ACHN (cell line): ENCODE data around the gene SLC38A10.
"Not testable (repeated sequence)": the region's sequence is repeated elsewhere in the genome, so short reads cannot be mapped to it uniquely, and the experiment has no call there.

Experiments
- DNase-seq: peaks from one replicate; pipeline ENCODE4 v3.0.0-alpha.2; 2015
- in situ Hi-C: cut with HindIII; loops from 2 replicates; pipeline ENCODE4 v1.10.0; 2017; ENCODE audit warnings: low sequenced_read_pairs, low pct_ligation_motif_present, low pct_unique_long_range_greater_than_20kb

The SLC38A10 gene

GRCh38 chr17:81315129-81315884, 20.2 kb upstream of the SLC38A10 start:
- no peak for DNase-seq
- in situ Hi-C loops = no loop called here

DNA sequence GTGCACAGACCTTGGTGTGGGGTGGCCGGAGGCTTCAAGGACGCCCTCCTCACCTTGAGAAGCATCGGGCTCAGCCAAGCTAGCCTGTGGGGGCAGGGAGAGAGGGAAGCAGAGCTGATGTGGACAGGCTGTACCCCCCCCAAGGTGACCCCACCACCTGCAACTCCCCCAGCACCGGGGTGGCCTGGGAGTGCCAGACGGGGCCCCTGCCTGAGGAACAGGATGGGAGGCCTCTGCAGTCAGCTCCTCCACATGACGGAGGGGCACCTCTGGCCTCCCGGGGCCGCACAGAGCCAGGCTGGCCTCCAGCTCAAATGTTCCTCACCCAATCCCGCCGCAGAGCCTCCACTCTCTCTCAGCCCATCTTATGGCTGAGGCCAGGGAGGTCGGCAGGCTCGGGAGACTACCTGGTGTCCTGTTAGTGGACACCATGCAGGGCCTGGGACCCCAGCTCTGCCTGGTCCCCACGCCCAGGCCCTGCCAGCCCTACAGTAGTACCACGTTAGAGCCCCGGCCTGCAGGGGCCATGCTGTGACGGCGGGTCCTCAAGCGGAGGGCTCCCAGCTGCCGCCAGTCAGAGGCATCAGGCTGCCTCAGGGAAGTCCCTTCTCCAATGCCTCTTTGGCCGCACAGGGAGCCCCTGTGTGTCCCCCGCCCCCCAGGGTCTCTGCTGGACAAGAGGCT, 19.4 kb upstream of the SLC38A10 start:
- no peak for DNase-seq
- in situ Hi-C loops = no loop called here

DNA sequence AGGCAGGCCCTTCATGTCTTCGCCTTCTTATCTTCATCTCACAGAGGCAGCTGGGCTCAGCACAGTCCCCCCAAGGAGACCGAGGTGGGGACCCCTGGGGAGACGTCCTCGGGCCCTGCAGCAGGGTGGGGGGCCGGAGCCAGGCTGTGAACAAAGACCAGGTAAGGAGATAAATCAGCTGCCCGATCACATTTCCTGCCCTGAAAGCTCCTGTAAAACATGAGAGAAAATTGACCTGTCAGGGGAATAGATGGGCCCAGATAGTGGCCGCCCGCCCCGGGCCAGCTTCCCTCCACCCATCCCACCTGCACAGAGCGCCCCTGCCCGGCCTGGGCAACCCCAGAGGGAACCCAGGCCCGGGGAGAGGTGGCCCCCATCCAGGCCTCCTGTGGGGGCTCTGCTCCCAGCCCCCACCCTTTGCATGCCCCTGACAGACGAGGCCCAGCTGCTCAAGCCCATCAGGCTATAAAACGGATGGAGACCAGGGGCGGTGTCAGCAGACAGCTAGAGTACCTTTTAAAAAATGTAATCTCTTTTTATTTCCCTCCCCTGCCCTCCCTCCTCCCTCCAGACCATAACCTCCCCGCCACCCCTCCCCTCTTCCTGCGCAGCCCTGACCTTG, 18.8 kb upstream of the SLC38A10 start:
- in situ Hi-C loops = no loop called here
- no peak for DNase-seq

DNA sequence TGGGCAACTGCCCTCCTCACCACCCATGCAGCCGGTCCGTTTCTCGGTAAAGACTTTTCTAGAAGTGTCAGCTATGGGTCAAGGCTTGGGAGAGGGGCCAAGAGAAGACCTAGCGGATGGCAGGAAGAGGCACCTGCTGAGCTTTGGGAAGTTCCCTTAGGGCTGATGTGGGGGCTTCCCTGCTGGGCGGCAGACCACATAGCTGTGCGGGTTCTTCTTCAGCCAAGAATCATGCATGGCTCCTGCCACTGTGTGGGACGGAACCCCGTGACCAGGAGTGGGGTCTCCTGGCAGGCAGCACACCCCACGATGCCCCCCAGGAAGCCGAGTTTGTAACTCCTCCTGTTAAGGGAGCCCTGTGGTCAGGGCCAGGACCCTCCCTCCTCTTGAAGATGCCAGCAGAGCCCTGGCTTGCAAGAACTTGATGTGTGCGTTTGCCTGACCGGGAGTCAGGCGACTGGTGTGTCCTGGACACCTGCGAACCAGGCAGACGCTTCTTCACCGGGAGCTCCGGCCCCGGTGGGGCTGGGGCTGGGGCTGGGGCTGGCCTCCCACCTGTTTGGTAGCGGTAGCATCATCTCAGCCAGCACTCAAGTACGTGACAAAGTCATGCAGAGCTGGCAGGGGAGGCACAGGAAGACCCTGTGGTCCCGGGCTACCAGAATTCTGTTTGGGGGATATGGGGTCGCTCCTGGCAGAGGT, 17.7 kb upstream of the SLC38A10 start:
- no peak for DNase-seq
- in situ Hi-C loops = no loop called here

GRCh38 chr17:81311946-81312345, 16.8 kb upstream of the SLC38A10 start:
- in situ Hi-C loops = no loop called here
- no peak for DNase-seq

GRCh38 chr17:81310949-81311550, 15.9 kb upstream of the SLC38A10 start:
- DNase-seq = no peak
- in situ Hi-C loops = no loop called here

DNA sequence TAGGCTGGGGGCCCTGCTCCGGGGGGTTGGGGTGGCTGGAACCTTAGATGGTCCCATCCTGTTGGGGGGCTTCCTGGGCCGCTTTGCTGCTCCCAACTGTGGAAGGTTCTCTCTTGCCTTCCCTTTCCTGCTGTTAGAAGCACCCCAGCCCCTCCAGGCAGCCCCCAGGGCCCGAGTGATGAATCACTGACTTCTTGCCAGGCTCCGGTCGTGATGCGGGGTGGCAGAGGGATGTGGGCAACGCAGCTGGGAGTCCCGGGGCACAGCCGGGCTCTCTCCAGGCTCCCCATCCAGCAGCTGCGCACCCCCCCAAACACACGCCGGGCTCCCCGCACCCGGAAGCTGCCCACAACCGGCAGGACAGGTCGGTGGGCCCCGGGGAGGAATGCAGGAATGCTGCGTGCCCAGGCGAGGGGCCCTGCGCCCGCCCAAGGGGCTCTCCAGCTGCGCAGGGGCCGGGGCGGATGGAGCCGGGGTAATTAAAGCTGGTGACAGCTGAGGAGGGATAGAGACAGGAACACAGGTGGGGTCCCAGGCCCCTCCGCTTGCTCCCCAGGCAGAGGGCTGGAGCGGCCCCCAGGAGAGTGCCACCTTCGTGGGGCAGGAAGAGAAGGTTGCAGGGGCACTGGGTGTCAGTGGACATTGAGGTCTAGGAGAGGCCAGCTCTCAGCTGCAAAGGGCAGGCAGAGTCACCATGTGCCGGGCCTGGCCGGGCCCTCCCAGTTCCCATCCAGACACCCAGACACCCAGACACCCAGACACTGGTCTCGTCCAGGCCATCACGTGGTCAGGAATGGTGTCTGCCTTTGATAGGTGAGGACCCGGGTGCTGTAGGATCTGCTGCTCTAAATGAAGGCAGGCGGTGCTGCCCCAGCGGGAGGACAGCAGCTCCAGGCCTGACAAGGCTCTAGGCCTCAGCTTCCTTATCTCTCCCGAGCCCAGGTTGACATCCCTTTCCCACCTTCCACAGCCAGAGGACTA, 15.0 kb upstream of the SLC38A10 start:
- DNase-seq = no peak
- in situ Hi-C loops = no loop called here

GRCh38 chr17:81309140-81309858, 14.2 kb upstream of the SLC38A10 start:
- DNase-seq = peak; percentile 77
- in situ Hi-C loops = no loop called here

DNA sequence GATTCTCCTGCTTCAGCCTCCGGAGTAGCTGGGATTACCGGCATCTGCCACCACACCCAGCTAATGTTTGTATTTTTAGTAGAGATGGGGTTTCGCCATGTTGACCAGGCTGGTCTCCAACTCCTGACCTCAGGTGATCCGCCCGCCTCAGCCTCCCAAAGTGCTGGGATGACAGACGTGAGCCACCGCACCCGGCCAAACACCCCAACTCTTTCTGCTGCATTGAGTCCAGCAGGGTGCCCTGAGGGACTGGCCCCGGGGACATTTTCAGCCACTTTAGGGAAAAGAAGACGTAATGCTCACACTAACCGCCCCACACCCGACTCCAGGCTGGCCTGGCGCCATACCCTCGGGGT, 13.7 kb upstream of the SLC38A10 start:
- DNase-seq, in situ Hi-C loops: not testable (repeated sequence)

DNA sequence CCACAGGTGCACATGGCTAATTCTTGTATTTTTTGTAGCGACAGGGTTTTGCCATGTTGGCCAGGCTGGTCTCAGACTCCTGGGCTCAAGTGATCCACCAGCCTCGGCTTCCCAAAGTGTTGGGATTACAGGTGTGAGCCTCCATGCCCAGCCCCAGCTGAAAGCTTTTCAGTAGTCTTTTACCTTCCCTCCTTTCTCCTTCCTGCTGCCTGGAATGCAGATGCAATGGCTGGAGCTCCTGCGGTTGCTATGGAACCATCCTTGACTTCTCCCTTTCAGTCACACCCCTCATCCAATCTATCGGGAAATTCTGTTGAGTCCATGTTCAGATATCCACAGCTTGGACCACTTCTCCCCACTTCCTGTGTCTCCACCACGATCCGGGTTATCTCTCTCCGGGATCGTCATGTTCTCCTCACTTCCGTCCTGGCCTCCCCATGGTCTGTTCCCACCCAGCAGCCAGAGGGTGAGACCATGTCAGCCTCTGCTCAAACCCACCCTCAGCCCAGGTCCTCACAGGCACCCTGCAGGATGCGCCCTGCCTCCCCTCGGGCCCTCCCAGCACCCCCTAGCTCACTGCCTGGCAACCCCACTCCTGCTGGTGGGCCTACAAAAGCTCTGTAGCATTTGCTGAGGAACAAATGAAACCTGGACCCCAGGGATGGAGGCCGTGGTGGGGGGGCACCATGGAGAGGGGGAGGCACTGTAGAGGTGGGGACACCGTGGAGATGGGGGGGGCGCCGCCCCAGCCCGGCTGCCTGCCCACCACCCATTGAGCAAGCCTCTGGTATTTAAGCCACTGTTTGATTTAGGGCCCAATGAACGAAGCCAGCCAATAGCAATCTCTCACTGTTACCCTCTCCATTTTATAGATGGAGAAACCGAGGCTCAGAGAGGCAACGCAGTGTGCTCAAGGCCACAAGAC, 12.8 kb upstream of the SLC38A10 start:
- in situ Hi-C loops = no loop called here
- DNase-seq = no peak

DNA sequence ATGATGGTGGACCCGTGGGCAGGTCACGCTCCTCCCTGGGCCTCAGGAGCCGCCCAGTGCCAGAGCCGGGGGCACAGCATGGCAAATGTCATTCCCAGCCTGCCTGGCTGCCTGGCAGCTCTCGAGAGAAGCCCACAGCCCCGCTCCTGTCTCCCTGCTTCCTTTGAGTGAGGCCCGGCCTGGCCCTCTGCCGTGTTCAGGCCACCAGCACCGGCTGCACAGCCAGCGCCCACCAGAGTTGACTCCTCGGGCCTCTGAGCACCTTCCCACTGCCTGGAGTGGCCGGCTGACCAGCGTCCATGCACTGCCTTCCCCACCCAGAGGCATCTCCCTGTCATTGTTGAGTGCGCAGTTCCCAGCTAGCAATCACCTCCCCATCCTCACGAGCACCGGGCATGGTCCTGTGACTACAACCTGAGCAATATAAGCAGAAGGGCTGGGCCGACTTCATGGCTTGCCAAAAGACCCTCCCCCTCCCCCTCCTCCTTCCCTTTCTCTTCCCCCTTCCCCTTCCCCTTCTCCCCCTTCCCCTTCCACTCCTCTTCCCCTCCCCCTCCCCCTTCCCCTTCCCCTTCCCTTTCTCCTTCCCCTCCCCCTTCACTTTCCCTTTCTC, 11.9 kb upstream of the SLC38A10 start:
- in situ Hi-C loops = no loop called here
- DNase-seq = no peak

DNA sequence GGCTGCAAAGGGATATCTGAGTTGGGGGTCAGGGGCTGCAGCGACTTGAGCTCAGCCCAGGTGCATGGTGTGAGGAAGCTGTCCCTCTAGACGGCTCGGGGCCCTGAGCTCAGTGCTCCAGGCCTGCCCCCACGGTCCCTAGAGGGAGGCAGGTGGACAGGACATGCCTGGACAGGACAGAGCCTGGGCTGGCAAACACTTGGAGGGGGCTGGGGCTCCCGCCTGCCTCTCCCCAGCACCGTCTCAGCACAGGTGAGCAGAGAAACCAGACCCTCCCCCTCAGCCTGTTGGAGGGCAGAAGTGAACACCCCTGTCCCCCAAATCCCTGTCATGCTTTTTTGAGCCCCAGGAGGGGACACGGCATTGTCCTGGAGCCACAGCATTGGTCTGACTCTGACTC, 11.4 kb upstream of the SLC38A10 start:
- in situ Hi-C loops = no loop called here
- no peak for DNase-seq

DNA sequence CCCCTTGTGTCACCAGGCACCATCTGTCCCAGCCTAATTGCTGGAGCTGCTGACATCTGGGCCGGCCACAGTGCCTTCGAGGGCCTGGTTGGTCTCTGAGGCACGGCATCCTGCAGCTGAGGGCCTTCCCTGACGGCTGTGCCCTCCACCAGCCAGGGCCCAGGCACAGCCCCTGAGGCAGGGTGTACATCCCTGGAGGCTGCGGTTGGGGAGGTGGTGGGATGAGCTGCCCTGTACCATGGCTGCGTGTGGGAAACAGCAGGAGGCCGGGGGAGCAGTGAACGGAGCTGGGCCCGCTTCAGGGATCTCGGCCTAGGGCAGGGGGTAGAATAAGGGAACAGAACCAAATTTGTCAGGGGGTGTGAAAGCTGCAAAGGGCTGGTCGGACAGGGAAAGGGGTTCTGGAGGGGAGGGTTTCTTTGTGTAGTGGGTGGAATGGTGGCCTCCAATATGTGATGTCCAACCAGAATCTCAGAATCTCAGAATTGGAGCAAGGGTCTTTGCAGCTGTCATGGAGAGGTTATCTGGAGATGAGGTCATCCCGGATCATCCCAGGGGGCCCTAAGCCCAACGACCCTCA, 10.0 kb upstream of the SLC38A10 start:
- in situ Hi-C loops = no loop called here
- no peak for DNase-seq

DNA sequence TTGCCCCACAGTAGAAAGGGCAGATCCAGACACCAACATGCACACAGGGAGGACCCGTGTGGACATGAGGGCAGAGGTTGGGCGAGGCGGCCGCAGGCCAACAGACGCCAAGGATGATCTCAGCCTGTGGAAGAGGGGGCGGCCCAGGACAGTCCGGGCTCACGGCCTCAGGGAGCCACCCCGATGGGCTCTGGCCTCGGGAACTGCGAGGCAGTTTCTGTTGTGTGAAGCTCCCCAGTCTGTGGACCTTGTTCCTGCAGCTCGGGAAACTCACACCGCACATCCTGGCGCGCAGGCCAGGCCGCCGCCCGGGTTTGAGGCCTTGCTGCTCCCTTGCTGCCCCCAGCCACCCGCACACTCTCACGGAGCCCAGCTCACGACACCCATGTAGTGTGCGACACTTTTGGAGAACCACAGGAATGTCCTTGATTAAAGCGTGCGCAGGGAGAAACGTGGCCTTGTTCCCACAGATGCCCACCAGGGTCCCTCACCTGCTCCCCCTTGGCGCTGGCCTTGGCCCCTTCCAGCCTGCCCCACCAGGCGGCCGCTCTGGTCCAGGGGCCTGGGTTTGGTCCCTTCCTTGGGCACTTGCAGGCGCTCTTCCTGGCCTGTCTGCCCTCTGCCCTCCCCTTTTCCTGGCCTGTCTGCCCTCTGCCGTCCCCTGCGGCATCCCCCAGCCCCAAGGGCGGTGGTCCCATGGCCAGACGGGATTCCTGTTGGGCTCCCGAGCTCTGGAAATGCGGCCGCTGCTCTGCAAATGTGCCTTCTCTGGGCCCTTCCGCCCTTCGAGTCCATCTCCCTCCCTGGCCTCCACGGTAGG, 9.3 kb upstream of the SLC38A10 start:
- in situ Hi-C loops = no loop called here
- DNase-seq = no peak

DNA sequence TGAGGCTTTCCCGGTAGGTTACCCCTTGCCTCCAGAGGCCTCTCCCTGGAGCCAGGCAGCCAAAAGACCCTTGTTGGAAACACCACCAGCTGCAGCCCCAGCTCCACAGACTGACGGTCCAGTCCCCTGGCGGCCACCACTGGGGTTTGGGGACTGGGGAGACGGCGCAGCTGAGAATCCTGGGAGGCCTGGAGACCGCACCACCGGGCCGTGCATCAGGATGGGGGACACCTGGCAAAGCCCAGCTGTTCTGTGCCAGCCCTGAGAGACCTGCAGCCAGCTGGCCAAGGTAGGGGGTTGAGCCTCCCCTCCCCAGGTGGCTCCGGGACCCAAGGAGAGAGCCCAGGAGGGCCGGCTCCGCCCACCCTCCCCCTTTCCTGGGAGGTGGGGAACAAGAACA, 8.3 kb upstream of the SLC38A10 start:
- in situ Hi-C loops = no loop called here

More for the DNA sequence above, 8.3 kb upstream of the SLC38A10 start:
- no peak for DNase-seq
